ENCODE measurements around the gene SYNE3.
A peak's percentile ranks its signal among the peaks of the same experiment; 100 is the strongest.
"Not testable (repeated sequence)": the region's sequence is repeated elsewhere in the genome, so short reads cannot be mapped to it uniquely, and the experiment has no call there.

Gene SYNE3

GRCh38 chr14:95521001-95521400 is 4.6 kb upstream of the SYNE3 start:
- H3K4me3 ChIP-seq (ENCODE audit: low read length): no peak overlapping the region
- H3K9me3 ChIP-seq (ENCODE audit: control insufficient read depth, low read depth, low read length): no peaks in the 10 kb centered on the region
- H3K4me1 ChIP-seq (ENCODE audit: control insufficient read depth, low read depth, low read length): no peaks in the 10 kb centered on the region
- peaks cover 29% of the 10 kb centered on the region for H3K27me3 ChIP-seq (ENCODE audit: control insufficient read depth, insufficient read depth, low read length)
- no peaks in the 10 kb centered on the region for H3K36me3 ChIP-seq (ENCODE audit: control insufficient read depth, low read depth, low read length)
- no peak overlapping the region for H3K27ac ChIP-seq (ENCODE audit: low read length)
- no peak overlapping the region for H3K9ac ChIP-seq (ENCODE audit: low read length)

GRCh38 chr14:95520346-95520745 is 3.9 kb upstream of the SYNE3 start:
- no peak overlapping the region for H3K4me3 ChIP-seq (ENCODE audit: low read length)
- H3K36me3 ChIP-seq (ENCODE audit: control insufficient read depth, low read depth, low read length): no peaks in the 10 kb centered on the region
- H3K27me3 ChIP-seq (ENCODE audit: control insufficient read depth, insufficient read depth, low read length): peaks cover 36% of the 10 kb centered on the region
- no peak overlapping the region for H3K9ac ChIP-seq (ENCODE audit: low read length)
- no peak overlapping the region for H3K27ac ChIP-seq (ENCODE audit: low read length)
- H3K4me1 ChIP-seq (ENCODE audit: control insufficient read depth, low read depth, low read length): peaks cover 5% of the 10 kb centered on the region
- no peaks in the 10 kb centered on the region for H3K9me3 ChIP-seq (ENCODE audit: control insufficient read depth, low read depth, low read length)

DNA sequence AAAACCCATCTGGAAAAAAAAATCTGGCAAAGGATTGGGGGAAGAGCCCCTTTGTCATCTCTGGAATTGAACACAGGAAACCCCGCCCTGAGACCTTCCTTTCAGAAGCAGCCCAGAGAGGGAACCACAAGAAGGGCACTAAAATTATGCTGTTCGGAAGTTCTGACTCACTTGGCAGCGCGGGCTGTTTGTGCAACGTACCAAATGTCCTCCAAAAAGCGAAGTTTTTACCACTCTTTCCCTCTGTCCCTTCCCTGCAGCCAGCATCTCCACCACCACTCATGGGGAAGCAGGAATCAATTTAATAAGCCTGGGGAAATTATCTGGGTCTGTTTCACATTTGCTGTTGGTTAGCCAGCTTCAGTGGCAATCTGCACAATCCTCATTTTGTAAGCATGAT is 3.2 kb upstream of the SYNE3 start:
- no peak overlapping the region for H3K9ac ChIP-seq (ENCODE audit: low read length)
- peaks cover 11% of the 10 kb centered on the region for H3K4me1 ChIP-seq (ENCODE audit: control insufficient read depth, low read depth, low read length)
- H3K36me3 ChIP-seq (ENCODE audit: control insufficient read depth, low read depth, low read length): no peaks in the 10 kb centered on the region
- no peak overlapping the region for H3K27ac ChIP-seq (ENCODE audit: low read length)
- peaks cover 39% of the 10 kb centered on the region for H3K27me3 ChIP-seq (ENCODE audit: control insufficient read depth, insufficient read depth, low read length)
- no peaks in the 10 kb centered on the region for H3K9me3 ChIP-seq (ENCODE audit: control insufficient read depth, low read depth, low read length)
- no peak overlapping the region for H3K4me3 ChIP-seq (ENCODE audit: low read length)

DNA sequence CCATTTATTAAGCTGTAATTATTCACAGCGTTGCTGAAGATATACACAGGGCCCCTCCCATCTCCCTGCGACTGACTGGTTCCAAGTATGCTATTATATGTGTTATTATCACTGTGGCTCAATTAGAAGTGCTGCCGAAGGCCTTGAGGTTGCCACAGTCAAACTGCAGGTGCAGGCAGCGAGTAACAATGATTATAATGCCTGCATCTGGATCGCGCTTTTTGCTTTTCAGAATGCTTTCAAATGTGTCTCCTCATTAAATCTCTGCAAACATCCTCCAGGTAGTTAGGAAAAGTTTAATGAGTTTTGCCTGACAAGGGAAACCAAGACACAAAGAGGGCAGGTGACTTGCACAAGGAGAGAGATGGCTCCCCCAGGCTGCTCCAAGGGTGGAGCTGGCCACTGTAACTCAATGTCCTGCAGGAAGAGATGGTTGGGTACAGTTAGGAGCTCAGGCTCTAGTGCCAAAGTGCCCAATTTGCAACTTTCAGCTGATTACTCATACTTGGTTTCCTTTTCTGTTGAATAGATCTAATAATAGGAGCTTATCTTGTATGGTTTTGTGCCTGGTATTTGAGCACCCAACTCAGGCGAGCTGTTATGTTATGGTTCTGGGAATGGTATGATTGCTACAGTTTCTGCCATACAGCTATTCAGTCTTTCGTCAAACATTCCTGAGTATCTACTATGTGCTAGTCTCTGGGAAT is 1.7 kb upstream of the SYNE3 start:
- Histone ChIP-seq H3K27ac (ENCODE audit: low read length) (no peak overlapping the region), H3K36me3 (ENCODE audit: control insufficient read depth, low read depth, low read length) (no peaks in the 10 kb centered on the region), H3K9me3 (ENCODE audit: control insufficient read depth, low read depth, low read length) (no peaks in the 10 kb centered on the region), H3K27me3 (ENCODE audit: control insufficient read depth, insufficient read depth, low read length) (peaks cover 42% of the 10 kb centered on the region), H3K9ac (ENCODE audit: low read length) (no peak overlapping the region), H3K4me3 (ENCODE audit: low read length) (no peak overlapping the region), H3K4me1 (ENCODE audit: control insufficient read depth, low read depth, low read length) (peaks cover 14% of the 10 kb centered on the region)

GRCh38 chr14:95515596-95516552 is 576 bp downstream of the SYNE3 start:
- Histone ChIP-seq H3K27ac (ENCODE audit: low read length) (no peak overlapping the region), H3K9ac (ENCODE audit: low read length) (no peak overlapping the region)

DNA sequence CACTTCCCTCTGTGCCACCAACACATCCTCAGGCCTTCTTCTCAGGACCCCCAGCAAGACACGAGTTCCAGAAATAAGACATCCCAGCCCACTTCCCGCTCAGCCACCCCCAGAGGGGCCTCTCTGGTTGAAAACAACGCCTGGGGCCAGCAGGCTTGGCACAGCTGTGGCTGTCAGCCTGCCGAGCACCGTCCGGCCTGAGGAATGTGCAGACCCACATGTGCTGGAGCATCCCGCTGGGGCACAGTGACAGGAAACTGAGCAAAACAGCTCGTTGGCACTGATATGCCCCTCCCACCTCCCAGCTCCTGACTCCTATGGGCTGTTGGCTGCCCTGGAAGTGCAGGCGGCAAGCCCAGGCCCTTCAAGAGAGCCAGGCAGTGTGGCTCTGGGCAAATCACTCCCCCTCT is 1.4 kb downstream of the SYNE3 start:
- H3K4me3 ChIP-seq (ENCODE audit: low read length): peak overlapping the region; percentile 45
- H3K4me1 ChIP-seq (ENCODE audit: control insufficient read depth, low read depth, low read length): peaks cover 14% of the 10 kb centered on the region
- peaks cover 42% of the 10 kb centered on the region for H3K27me3 ChIP-seq (ENCODE audit: control insufficient read depth, insufficient read depth, low read length)
- no peaks in the 10 kb centered on the region for H3K36me3 ChIP-seq (ENCODE audit: control insufficient read depth, low read depth, low read length)
- no peak overlapping the region for H3K27ac ChIP-seq (ENCODE audit: low read length)
- H3K9ac ChIP-seq (ENCODE audit: low read length): no peak overlapping the region
- H3K9me3 ChIP-seq (ENCODE audit: control insufficient read depth, low read depth, low read length): no peaks in the 10 kb centered on the region

More at GRCh38 chr14:95515596-95516552, 576 bp downstream of the SYNE3 start:
- H3K27me3 ChIP-seq (ENCODE audit: control insufficient read depth, insufficient read depth, low read length): peaks cover 42% of the 10 kb centered on the region
- H3K9me3 ChIP-seq (ENCODE audit: control insufficient read depth, low read depth, low read length): no peaks in the 10 kb centered on the region
- H3K4me3 ChIP-seq (ENCODE audit: low read length): peak overlapping the region; percentile 45
- peaks cover 14% of the 10 kb centered on the region for H3K4me1 ChIP-seq (ENCODE audit: control insufficient read depth, low read depth, low read length)
- H3K36me3 ChIP-seq (ENCODE audit: control insufficient read depth, low read depth, low read length): no peaks in the 10 kb centered on the region

DNA sequence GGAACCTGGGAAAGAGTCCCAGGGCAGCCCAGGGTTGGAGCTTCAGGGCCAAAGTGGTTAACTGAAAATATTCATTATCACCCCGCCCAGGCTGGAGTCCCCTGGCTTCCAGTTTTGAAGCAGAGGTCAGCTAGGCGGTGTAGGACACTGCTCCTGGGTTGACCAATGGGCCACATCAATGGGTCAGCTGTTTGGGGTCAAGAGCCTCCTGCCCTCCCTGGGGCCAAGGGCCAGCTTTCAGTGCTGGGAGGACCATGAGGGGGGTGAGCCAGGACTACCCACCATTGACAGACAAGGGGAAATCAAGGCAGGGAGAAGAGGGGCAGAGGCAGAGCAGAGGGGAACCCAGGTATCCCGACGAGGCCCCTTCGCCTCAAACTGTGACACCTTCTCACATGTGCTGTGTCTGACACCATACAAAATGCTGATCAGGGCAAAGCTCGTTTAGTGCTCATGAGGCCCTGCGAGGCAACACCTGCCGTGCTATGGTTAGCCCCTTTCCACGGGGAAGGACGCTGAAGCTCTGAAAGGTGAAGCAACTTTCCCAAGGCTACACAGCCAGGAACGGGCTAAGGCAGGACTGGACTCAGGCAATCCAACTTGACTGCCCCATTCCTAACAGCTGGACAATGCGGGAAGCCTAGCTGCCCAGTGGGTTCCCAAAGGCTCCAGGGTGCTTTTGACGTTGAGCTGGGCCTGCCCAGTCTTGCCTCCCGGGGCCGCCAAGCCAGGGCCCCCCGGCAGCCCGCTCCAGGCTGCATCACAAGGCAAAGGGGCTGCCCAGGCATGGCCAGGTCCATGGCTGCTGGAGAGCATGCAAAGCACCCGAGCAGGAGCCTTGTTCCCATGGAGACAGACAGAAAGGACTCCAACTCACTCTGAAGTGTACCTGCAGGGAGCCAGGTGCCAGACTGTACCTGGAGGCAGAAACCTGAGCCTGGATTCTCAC is 2.0 kb downstream of the SYNE3 start:
- no peak overlapping the region for H3K9ac ChIP-seq (ENCODE audit: low read length)
- H3K36me3 ChIP-seq (ENCODE audit: control insufficient read depth, low read depth, low read length): no peaks in the 10 kb centered on the region
- H3K4me3 ChIP-seq (ENCODE audit: low read length): no peak overlapping the region
- H3K9me3 ChIP-seq (ENCODE audit: control insufficient read depth, low read depth, low read length): no peaks in the 10 kb centered on the region
- H3K27me3 ChIP-seq (ENCODE audit: control insufficient read depth, insufficient read depth, low read length): peaks cover 42% of the 10 kb centered on the region
- H3K4me1 ChIP-seq (ENCODE audit: control insufficient read depth, low read depth, low read length): peaks cover 14% of the 10 kb centered on the region
- no peak overlapping the region for H3K27ac ChIP-seq (ENCODE audit: low read length)

- Histone ChIP-seq H3K27ac (ENCODE audit: low read length) (no peak overlapping the region), H3K4me3 (ENCODE audit: low read length) (no peak overlapping the region), H3K4me1 (ENCODE audit: control insufficient read depth, low read depth, low read length) (peaks cover 14% of the 10 kb centered on the region), H3K9me3 (ENCODE audit: control insufficient read depth, low read depth, low read length) (no peaks in the 10 kb centered on the region), H3K36me3 (ENCODE audit: control insufficient read depth, low read depth, low read length) (no peaks in the 10 kb centered on the region), H3K27me3 (ENCODE audit: control insufficient read depth, insufficient read depth, low read length) (peaks cover 32% of the 10 kb centered on the region), H3K9ac (ENCODE audit: low read length) (no peak overlapping the region)
Observed at GRCh38 chr14:95513291-95513690, 3.2 kb downstream of the SYNE3 start.

- no peak overlapping the region for H3K27ac ChIP-seq (ENCODE audit: low read length)
- peaks cover 14% of the 10 kb centered on the region for H3K4me1 ChIP-seq (ENCODE audit: control insufficient read depth, low read depth, low read length)
- H3K27me3 ChIP-seq (ENCODE audit: control insufficient read depth, insufficient read depth, low read length): peaks cover 16% of the 10 kb centered on the region
- no peaks in the 10 kb centered on the region for H3K36me3 ChIP-seq (ENCODE audit: control insufficient read depth, low read depth, low read length)
- no peaks in the 10 kb centered on the region for H3K9me3 ChIP-seq (ENCODE audit: control insufficient read depth, low read depth, low read length)
- H3K4me3 ChIP-seq (ENCODE audit: low read length): no peak overlapping the region
- no peak overlapping the region for H3K9ac ChIP-seq (ENCODE audit: low read length)
Observed at GRCh38 chr14:95511687-95512086, 4.8 kb downstream of the SYNE3 start.

DNA sequence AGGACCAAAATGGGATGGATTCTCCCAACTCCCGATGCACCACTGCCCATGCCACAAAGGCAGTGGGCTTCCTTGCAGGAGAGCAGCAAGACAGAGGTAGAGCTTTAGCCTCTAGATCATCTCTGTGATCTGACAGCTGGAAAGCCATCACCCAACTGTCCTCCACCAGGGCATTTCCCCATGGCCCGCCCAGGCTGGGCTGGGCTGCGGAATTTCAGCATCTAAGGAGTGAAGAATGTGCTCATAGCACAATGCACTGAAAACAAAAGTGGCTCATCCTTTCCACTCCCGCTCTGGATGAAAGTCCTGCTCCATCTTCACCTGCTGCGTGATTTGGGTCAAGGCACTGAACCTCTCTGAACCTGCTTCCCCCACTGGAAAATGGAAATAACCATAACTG is 5.6 kb downstream of the SYNE3 start:
- H3K4me3 ChIP-seq (ENCODE audit: low read length): no peak overlapping the region
- H3K9me3 ChIP-seq (ENCODE audit: control insufficient read depth, low read depth, low read length): no peaks in the 10 kb centered on the region
- H3K9ac ChIP-seq (ENCODE audit: low read length): no peak overlapping the region
- H3K27ac ChIP-seq (ENCODE audit: low read length): no peak overlapping the region
- H3K36me3 ChIP-seq (ENCODE audit: control insufficient read depth, low read depth, low read length): no peaks in the 10 kb centered on the region
- peaks cover 14% of the 10 kb centered on the region for H3K4me1 ChIP-seq (ENCODE audit: control insufficient read depth, low read depth, low read length)
- H3K27me3 ChIP-seq (ENCODE audit: control insufficient read depth, insufficient read depth, low read length): peaks cover 11% of the 10 kb centered on the region

- not testable (repeated sequence) for H3K36me3 ChIP-seq (ENCODE audit: control insufficient read depth, low read depth, low read length); H3K27me3 ChIP-seq (ENCODE audit: control insufficient read depth, insufficient read depth, low read length); H3K4me3 ChIP-seq (ENCODE audit: low read length); H3K4me1 ChIP-seq (ENCODE audit: control insufficient read depth, low read depth, low read length); H3K9ac ChIP-seq (ENCODE audit: low read length); H3K9me3 ChIP-seq (ENCODE audit: control insufficient read depth, low read depth, low read length); H3K27ac ChIP-seq (ENCODE audit: low read length)
Observed at GRCh38 chr14:95510344-95510743, 6.1 kb downstream of the SYNE3 start.
